Epidermal melanocyte (primary cell): Measurements from ENCODE around the gene BRD3.

Experiments
- DNase-seq: peaks from one replicate; pipeline ENCODE4 v3.0.0; 2011; ENCODE audit warnings: low spot score; ENCODE audit not compliant: insufficient read length

The BRD3 gene

GRCh38 chr9:134066913-134067851 lies 644 bp downstream of the BRD3 start:
- no peak for DNase-seq

GRCh38 chr9:134066526-134066912 lies 1.3 kb downstream of the BRD3 start:
- no peak for DNase-seq

GRCh38 chr9:134065612-134066419 lies 2.0 kb downstream of the BRD3 start:
- DNase-seq: peak; percentile 60

- DNase-seq: no peak
Observed at GRCh38 chr9:134064711-134065110, 3.1 kb downstream of the BRD3 start.

GRCh38 chr9:134063571-134064450 lies 4.0 kb downstream of the BRD3 start:
- no peak for DNase-seq

GRCh38 chr9:134063088-134063570 lies 4.7 kb downstream of the BRD3 start:
- no peak for DNase-seq

GRCh38 chr9:134062461-134063087 lies 5.3 kb downstream of the BRD3 start:
- no peak for DNase-seq

- DNase-seq: no peak
Observed at GRCh38 chr9:134061688-134062371, 6.0 kb downstream of the BRD3 start.

- DNase-seq: no peak
Observed at GRCh38 chr9:134061019-134061687, 6.7 kb downstream of the BRD3 start.

GRCh38 chr9:134060546-134060945 lies 7.3 kb downstream of the BRD3 start:
- DNase-seq: no peak

- DNase-seq: no peak
Observed at GRCh38 chr9:134059661-134060395, 8.0 kb downstream of the BRD3 start.

- DNase-seq: no peak
Observed at GRCh38 chr9:134059188-134059641, 8.6 kb downstream of the BRD3 start.

GRCh38 chr9:134058716-134059115 lies 9.1 kb downstream of the BRD3 start:
- DNase-seq: no peak

- no peak for DNase-seq
Observed at GRCh38 chr9:134057751-134058701, 9.8 kb downstream of the BRD3 start.

- DNase-seq: no peak
Observed at GRCh38 chr9:134057307-134057657, 10.5 kb downstream of the BRD3 start.

- DNase-seq: no peak
Observed at GRCh38 chr9:134056483-134057306, 11.1 kb downstream of the BRD3 start.

GRCh38 chr9:134055981-134056461 lies 11.8 kb downstream of the BRD3 start:
- peak; percentile 94 for DNase-seq
